Activated T-helper 1 cell treated with anti-CD3 and anti-CD28 coated beads, Interleukin-12 subunit alpha, Interleukin-12 subunit beta, Interleukin-2, Interleukin-4 antibody, amounts not matched to agents 30 ng/mL and 10 ng/mL and 1 ng/mL, durations not matched to agents 14 hours and 24 hours and 36 hours (primary cell): ENCODE measurements around the gene POC1B. TPM values are rescaled to one million over a fixed set of nuclear protein-coding genes. Genes with fewer than 3 reads are reported as not detected.

Experiments used
- DNase-seq: peaks from one replicate; pipeline ENCODE4 v3.0.0; 2021; ENCODE audit warnings: low spot score
- H3K27ac Mint-ChIP-seq: one replicate; pipeline ENCODE4 v1.8.0; 2021; ENCODE audit warnings: mild to moderate bottlenecking, mixed read lengths
- H3K27me3 Mint-ChIP-seq: one replicate; pipeline ENCODE4 v1.8.0; 2022; ENCODE audit warnings: mild to moderate bottlenecking, moderate library complexity, mixed read lengths; ENCODE audit not compliant: insufficient read depth
- H3K36me3 Mint-ChIP-seq: one replicate; pipeline ENCODE4 v1.8.0; 2021; ENCODE audit warnings: low read depth, mixed read lengths
- H3K4me1 Mint-ChIP-seq: one replicate; pipeline ENCODE4 v1.8.0; 2021; ENCODE audit warnings: low read depth, mixed read lengths
- H3K4me3 Mint-ChIP-seq: one replicate; pipeline ENCODE4 v1.8.0; 2021; ENCODE audit warnings: mild to moderate bottlenecking, moderate library complexity, mixed read lengths
- H3K9me3 Mint-ChIP-seq: one replicate; pipeline ENCODE4 v1.8.0; 2021; ENCODE audit warnings: mixed read lengths
- intact Hi-C: fragments of 100-400 bp; cut with micrococcal nuclease; formaldehyde crosslinking; loops from one replicate; pipeline ENCODE4 v1.15.1; 2024
- total RNA-seq: library from RNA; stranded (reverse); gene quantifications from 2 replicates; pipeline ENCODE4 v1.2.3, GENCODE V29; 2022

POC1B gene
- total RNA-seq, 1 donor from 2014 or later = 22.0 TPM

- no peak overlapping the region for H3K27ac Mint-ChIP-seq
- no peaks in the 10 kb centered on the region for H3K9me3 Mint-ChIP-seq
- no peaks in the 10 kb centered on the region for H3K27me3 Mint-ChIP-seq
- no peak for DNase-seq
- H3K4me1 Mint-ChIP-seq = peaks cover 21% of the 10 kb centered on the region
- H3K36me3 Mint-ChIP-seq = peaks cover 16% of the 10 kb centered on the region
- intact Hi-C loops = no loop called here
- no peak overlapping the region for H3K4me3 Mint-ChIP-seq
Measured at GRCh38 chr12:89479982-89480381, 45.9 kb downstream of the POC1B start.

DNA sequence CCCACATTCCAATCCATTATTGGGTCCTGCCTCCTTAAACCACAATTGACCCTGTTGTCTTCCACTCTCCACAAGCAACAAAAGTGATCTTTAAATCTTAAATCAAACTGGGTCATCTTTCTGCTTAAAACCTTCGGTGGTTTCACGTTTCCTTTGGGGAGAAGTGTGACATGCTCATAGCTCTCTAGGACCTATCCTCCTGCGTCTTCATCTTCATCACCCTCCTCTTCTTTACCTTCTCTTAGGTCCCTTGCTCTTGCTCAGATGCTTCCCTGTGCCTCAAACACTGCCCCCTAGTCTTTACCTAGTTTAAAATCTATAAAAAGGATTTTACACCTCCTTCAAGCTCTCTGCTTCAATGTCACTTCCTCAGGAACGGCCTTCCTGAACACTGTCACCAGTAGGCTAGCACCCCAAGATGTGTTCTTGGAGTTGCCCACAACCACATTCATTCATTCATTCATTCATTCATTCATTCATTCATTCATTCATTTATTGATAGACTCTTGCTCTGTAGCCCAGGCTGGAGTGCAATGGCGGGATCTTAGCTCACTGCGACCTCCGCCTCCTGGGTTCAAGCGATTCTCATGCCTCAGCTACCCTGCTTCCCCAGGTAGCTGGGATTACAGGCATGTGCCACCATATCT is 48.1 kb downstream of the POC1B start:
- intact Hi-C loops = no loop called here
- peaks cover 14% of the 10 kb centered on the region for H3K36me3 Mint-ChIP-seq
- H3K9me3 Mint-ChIP-seq = no peaks in the 10 kb centered on the region
- H3K4me1 Mint-ChIP-seq = peaks cover 32% of the 10 kb centered on the region
- no peak overlapping the region for H3K4me3 Mint-ChIP-seq
- no peaks in the 10 kb centered on the region for H3K27me3 Mint-ChIP-seq
- no peak overlapping the region for H3K27ac Mint-ChIP-seq
- no peak for DNase-seq

DNA sequence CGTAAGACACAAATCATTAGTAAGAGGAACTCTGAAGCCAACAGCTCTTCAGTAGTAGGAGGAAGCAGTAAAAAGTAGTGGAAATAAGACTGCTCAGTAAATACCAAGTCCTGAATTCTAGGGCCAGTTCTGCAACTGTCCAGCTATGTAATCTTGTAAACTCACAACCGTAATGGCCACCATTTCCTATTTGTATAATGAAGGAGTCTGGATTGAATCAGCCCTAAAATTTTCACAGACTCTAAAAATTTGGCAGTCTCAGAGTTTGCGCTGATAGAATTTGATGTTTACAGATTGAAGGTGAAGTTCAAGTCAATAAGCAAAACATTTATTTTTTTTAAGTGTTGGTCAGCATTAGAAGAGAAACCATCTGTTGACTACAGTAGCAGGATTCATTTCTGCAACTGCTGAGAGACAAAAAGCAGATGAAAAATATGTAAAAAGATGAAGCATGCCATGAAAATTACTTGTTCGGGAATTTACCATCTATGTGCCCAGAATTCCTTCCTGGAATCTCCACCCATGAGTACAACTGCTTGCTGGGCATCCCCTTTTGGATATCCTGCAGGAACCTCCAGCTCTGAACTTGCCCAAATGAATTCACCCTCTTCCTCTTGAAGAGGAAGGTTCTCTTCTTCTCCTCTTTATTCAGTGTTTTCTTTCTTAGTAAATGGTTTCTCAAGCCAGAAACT is 48.8 kb downstream of the POC1B start:
- Mint-ChIP-seq H3K9me3 (no peaks in the 10 kb centered on the region), H3K27me3 (no peaks in the 10 kb centered on the region), H3K4me1 (peaks cover 39% of the 10 kb centered on the region), H3K4me3 (no peak overlapping the region), H3K36me3 (peaks cover 13% of the 10 kb centered on the region), H3K27ac (no peak overlapping the region)
- no peak for DNase-seq
- intact Hi-C loops = no loop called here

DNA sequence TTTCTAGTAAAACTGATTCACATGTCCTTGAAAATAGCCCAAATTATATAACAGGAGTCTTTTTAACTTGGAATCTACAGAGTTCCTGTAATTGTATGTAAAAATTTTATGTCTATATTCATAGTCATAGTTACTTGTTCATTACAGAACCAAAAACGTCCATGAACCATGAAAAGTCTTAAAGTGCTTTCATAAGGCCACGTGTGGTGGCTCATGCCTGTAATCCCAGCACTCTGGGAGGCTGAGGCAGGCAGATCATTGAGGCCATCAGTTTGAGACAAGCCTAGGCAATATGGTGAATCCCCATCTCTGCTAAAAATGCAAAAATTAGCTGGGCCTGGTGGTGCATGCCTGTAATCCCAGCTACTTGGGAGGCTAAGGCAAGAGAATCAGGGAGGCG is 49.6 kb downstream of the POC1B start:
- intact Hi-C loops = no loop called here
- H3K9me3 Mint-ChIP-seq = no peaks in the 10 kb centered on the region
- DNase-seq = no peak
- H3K4me1 Mint-ChIP-seq = peaks cover 43% of the 10 kb centered on the region
- H3K27me3 Mint-ChIP-seq = no peaks in the 10 kb centered on the region
- peaks cover 12% of the 10 kb centered on the region for H3K36me3 Mint-ChIP-seq
- H3K4me3 Mint-ChIP-seq = no peak overlapping the region
- H3K27ac Mint-ChIP-seq = no peak overlapping the region

DNA sequence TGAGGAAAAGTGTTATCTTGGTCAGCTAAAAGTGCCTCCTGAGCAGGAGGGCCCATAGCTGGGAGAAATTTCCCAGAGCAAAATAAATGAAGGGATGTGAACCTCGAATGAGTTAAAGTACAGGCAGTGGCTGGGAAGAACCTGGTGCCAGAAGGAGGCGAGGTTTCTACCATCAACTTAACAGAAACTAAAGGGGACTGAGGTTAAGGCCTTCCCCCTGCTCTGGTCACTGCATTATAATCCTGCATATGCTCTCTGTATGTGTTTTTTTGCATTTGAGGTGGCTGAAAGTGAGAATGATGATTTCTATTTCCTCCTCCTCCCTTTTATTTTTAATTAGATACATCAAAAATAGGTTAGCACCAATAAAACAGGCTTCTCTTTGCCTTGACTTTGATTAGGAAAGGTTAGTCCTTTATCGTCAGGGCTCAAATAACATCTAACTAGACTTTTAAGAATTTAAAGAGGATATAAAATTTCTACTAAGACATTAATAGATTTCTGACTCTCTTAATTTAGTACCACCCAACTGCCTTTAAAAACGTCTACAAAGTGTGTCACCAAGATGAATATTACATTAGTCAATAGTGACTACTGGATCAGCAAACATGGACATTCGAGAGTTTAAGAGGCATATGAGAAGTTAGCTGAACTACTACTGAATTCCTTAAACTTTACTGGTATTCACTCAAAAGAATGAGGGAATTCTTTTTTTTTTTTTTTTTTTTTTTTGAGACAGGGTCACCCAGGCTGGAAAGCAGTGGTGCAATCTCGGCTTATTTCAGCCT is 50.5 kb downstream of the POC1B start:
- H3K27ac Mint-ChIP-seq = no peak overlapping the region
- peaks cover 52% of the 10 kb centered on the region for H3K4me1 Mint-ChIP-seq
- H3K27me3 Mint-ChIP-seq = no peaks in the 10 kb centered on the region
- DNase-seq = no peak
- no peak overlapping the region for H3K4me3 Mint-ChIP-seq
- H3K36me3 Mint-ChIP-seq = peaks cover 13% of the 10 kb centered on the region
- intact Hi-C loops = no loop called here
- H3K9me3 Mint-ChIP-seq = no peaks in the 10 kb centered on the region

GRCh38 chr12:89474615-89475014 is 51.2 kb downstream of the POC1B start:
- Mint-ChIP-seq H3K4me1 (peaks cover 58% of the 10 kb centered on the region), H3K4me3 (no peak overlapping the region)

GRCh38 chr12:89472508-89472907 is 53.3 kb downstream of the POC1B start:
- no peak overlapping the region for H3K27ac Mint-ChIP-seq
- intact Hi-C loops = loop anchor here (1.0 to 5.0 kb wide), 3 partner anchors 22 to 410 kb away; no protein-coding TSS in a partner anchor
- H3K4me3 Mint-ChIP-seq = no peak overlapping the region
- peaks cover 71% of the 10 kb centered on the region for H3K4me1 Mint-ChIP-seq
- DNase-seq = no peak
- H3K36me3 Mint-ChIP-seq = peaks cover 15% of the 10 kb centered on the region
- no peaks in the 10 kb centered on the region for H3K9me3 Mint-ChIP-seq
- no peaks in the 10 kb centered on the region for H3K27me3 Mint-ChIP-seq

More at GRCh38 chr12:89474615-89475014, 51.2 kb downstream of the POC1B start:
- no peak for DNase-seq
- intact Hi-C loops = loop anchor here (5.0 kb wide), 1 partner anchor 408 kb away; no protein-coding TSS in a partner anchor
- Mint-ChIP-seq H3K9me3 (no peaks in the 10 kb centered on the region), H3K27me3 (no peaks in the 10 kb centered on the region), H3K36me3 (peaks cover 15% of the 10 kb centered on the region), H3K27ac (peak overlapping the region; percentile 42)

DNA sequence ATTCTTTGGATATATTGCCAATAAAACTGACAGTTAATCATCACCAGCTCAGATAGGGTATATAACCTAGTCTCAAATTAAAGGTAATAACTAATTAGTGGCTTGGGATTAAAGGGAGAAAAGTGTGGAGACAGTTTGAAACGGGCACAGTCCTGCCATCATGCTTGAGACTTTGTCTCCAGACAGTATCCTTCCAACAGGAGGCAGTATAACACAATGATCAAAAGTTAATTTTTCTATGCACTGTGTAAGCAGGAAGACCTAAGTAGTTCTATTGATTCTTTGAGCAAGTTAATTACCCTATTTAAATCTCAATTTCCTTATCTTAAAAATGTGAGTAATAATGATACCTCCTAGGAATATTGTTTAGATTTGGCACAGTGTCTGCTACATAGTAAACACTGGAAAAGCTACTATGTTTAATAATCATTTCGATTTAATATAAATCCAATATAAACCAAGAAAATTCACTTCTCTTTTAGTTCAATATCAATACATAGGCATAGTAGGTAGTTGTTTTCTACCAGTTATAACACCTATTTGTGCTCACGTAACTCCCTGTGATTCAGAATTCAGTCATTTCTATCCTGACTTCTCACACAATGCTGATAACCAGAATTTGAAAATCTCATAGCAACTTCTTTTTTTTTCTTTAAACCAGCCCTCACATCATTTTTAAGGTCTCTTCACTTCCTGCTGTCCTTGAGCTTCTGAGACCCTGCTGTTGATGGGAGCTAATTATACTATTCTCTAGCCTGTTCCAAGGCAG is 54.9 kb downstream of the POC1B start:
- Mint-ChIP-seq H3K36me3 (peaks cover 19% of the 10 kb centered on the region), H3K27me3 (no peaks in the 10 kb centered on the region), H3K4me3 (no peak overlapping the region), H3K4me1 (peaks cover 76% of the 10 kb centered on the region), H3K9me3 (no peaks in the 10 kb centered on the region), H3K27ac (peak overlapping the region; percentile 22)
- no peak for DNase-seq
- intact Hi-C loops = loop anchor here (1.0 to 5.0 kb wide), 4 partner anchors 53 to 411 kb away; partner anchors contain the start of genes ATP2B1 and GALNT4

DNA sequence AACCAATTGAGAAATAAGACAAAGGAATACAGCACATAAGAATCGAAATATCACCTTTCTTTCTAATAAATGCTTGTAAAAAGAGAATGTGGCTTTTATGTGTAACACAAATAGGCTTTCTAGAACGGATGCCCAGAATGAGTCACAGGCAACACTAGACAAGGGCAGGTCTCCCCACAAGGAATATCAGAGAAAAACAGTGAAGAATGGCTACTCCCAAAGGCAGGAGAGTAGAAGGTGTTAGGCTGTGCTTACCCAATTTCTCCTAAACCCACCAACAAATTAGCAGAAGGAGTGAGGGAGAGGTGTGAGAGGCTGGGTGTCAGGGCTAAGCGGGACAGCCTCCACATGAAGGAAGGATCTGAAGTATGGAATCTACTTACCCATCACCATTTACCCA is 56.5 kb downstream of the POC1B start:
- intact Hi-C loops = loop anchor here (1.0 to 10.0 kb wide), 5 partner anchors 117 to 1175 kb away; partner anchors contain the start of gene DUSP6
- Mint-ChIP-seq H3K36me3 (peaks cover 23% of the 10 kb centered on the region), H3K4me1 (peaks cover 73% of the 10 kb centered on the region), H3K4me3 (peak overlapping the region; percentile 73), H3K27ac (peak overlapping the region; percentile 91), H3K27me3 (no peaks in the 10 kb centered on the region), H3K9me3 (no peaks in the 10 kb centered on the region)
- peak; percentile 22 for DNase-seq

DNA sequence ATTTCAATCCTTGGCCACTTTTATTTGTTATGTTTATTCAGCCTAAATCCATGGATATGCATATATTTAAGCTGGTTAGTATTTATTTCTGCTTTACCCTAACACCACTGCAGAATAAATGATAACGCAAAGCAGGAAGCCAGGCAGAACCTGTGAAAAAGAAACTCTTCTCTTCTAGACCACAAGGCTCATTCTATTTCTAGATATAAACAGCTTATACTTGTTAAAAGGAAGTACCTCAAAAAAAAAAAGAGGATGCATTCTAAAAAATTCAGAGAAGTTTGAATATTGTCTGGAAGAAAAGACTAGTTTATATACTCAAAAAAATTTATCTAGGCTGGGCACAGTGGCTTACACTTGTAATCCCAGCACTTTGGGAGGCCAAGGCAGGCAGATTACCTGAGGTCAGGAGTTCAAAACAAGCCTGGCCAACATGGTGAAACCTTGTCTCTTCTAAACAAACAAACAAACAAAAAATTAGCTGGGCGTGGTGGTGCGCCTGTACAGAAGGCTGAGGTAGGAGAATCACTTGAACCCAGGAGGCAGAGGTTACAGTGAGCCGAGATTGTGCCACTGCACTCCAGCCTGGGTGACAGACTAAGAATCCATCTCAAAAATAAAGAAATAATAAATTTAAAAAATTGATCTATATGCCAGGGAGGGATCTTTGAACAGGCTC is 57.1 kb downstream of the POC1B start:
- Mint-ChIP-seq H3K27ac (peak overlapping the region; percentile 91), H3K4me1 (peaks cover 70% of the 10 kb centered on the region), H3K4me3 (peak overlapping the region; percentile 80), H3K9me3 (no peaks in the 10 kb centered on the region), H3K27me3 (no peaks in the 10 kb centered on the region), H3K36me3 (peaks cover 23% of the 10 kb centered on the region)
- intact Hi-C loops = loop anchor here (1.0 to 10.0 kb wide), 7 partner anchors 116 to 1174 kb away; partner anchors contain the start of gene DUSP6
- no peak for DNase-seq

GRCh38 chr12:89468017-89468416 is 57.8 kb downstream of the POC1B start:
- H3K9me3 Mint-ChIP-seq = no peaks in the 10 kb centered on the region
- H3K27me3 Mint-ChIP-seq = no peaks in the 10 kb centered on the region
- peak overlapping the region; percentile 55 for H3K4me3 Mint-ChIP-seq
- peak overlapping the region; percentile 76 for H3K27ac Mint-ChIP-seq
- H3K36me3 Mint-ChIP-seq = peaks cover 27% of the 10 kb centered on the region
- peaks cover 77% of the 10 kb centered on the region for H3K4me1 Mint-ChIP-seq
- DNase-seq = no peak
- intact Hi-C loops = loop anchor here (1.0 to 10.0 kb wide), 6 partner anchors 131 to 1173 kb away; no protein-coding TSS in a partner anchor
